Measurements from ENCODE around the gene COL23A1.

GRCh38 chr5:178237431-178238312 is 352.5 kb downstream of the COL23A1 start:
- TF ChIP-seq CTCF (IDR thresholded peaks at IDR 0.05) (no peak), BHLHE40 (IDR thresholded peaks at IDR 0.05; ENCODE audit: low read depth, low read length) (no peak), MAZ (IDR thresholded peaks at IDR 0.05; ENCODE audit: borderline replicate concordance, low read depth, low read length) (no peak), CBX8 (IDR thresholded peaks at IDR 0.05) (no peak), POLR2A (IDR thresholded peaks at IDR 0.05; ENCODE audit: low read length) (no peak)

Data from A549 (cell line).